HepG2 (cell line): ENCODE results near the gene SIK3. TPM values are rescaled to one million over a fixed set of nuclear protein-coding genes. Genes with fewer than 3 reads are reported as not detected.

ENCODE experiments used
- AKNA ChIP-seq: sonication (generic); formaldehyde crosslinking; IDR thresholded peaks from 2 replicates; pipeline ENCODE4 v1.4.0; 2020; ENCODE audit warnings: missing genetic modification reagents, borderline replicate concordance
- BHLHE40 ChIP-seq: IDR thresholded peaks from 2 replicates; pipeline ENCODE4 v1.6.1; 2011; ENCODE audit warnings: low read length, improper control_type of control experiment
- IRF9 ChIP-seq: sonication (generic); formaldehyde crosslinking; IDR thresholded peaks from 2 replicates; pipeline ENCODE4 v1.8.0; 2022; ENCODE audit warnings: missing genetic modification reagents, mild to moderate bottlenecking, borderline replicate concordance
- POLR2AphosphoS2 ChIP-seq: IDR thresholded peaks from 2 replicates; pipeline ENCODE4 v1.6.1; 2011; ENCODE audit warnings: low read depth, low read length, improper control_type of control experiment
- PRDM15 ChIP-seq: sonication (generic); formaldehyde crosslinking; IDR thresholded peaks from 2 replicates; pipeline ENCODE4 v1.4.0; 2020; ENCODE audit warnings: missing genetic modification reagents
- REST ChIP-seq, 2 experiments: IDR thresholded peaks; 2 replicates each; pipeline ENCODE4 v1.6.1; 2011 to 2012; ENCODE audit warnings: low read length in 2 of 2, borderline replicate concordance in 1 of 2, low read depth in 1 of 2, mild to moderate bottlenecking in 1 of 2, moderate library complexity in 1 of 2
- TBX3 ChIP-seq: fragments of 450-650 bp; IDR thresholded peaks from 2 replicates; pipeline ENCODE4 v1.6.1; 2017; ENCODE audit warnings: antibody characterized with exemption, mild to moderate bottlenecking, inconsistent platforms, borderline replicate concordance
- ZBTB8A ChIP-seq: sonication (generic); formaldehyde crosslinking; IDR thresholded peaks from 2 replicates; pipeline ENCODE4 v1.4.0; 2020; ENCODE audit warnings: mild to moderate bottlenecking, low read depth, missing genetic modification reagents, borderline replicate concordance
- ZNF431 ChIP-seq: sonication (generic); formaldehyde crosslinking; IDR thresholded peaks from 2 replicates; pipeline ENCODE4 v1.9.0; 2022; ENCODE audit warnings: missing genetic modification reagents, low read depth, mild to moderate bottlenecking, borderline replicate concordance
- ZNF780A ChIP-seq: sonication (generic); formaldehyde crosslinking; IDR thresholded peaks from 2 replicates; pipeline ENCODE4 v1.8.0; 2022; ENCODE audit warnings: mild to moderate bottlenecking, missing genetic modification reagents, moderate library complexity
- ZSCAN25 ChIP-seq: sonication (generic); formaldehyde crosslinking; IDR thresholded peaks from 2 replicates; pipeline ENCODE4 v1.8.0; 2022; ENCODE audit warnings: mild to moderate bottlenecking, missing genetic modification reagents
- polyA plus RNA-seq, 8 experiments: library from polyadenylated mRNA; depleted of rRNA in 3 of 8; stranded (reverse) in 7 of 8; unstranded in 1 of 8; fragments of >200 nt; fragmentation: Illumina TruSeq in 4 of 8; extraction: Trizol in 4 of 8; gene quantifications; 2 replicates each; pipeline versions ENCODE4 v1.2.1 to v1.2.3, GENCODE V29; 2011 to 2016; ENCODE audit warnings: low read depth in 4 of 8, missing spikeins in 1 of 8, mixed read lengths in 1 of 8; ENCODE audit not compliant: insufficient read depth in 1 of 8
- total RNA-seq, 5 experiments: library from RNA; depleted of rRNA; stranded (reverse); fragments of >200 nt; fragmentation: Illumina TruSeq; extraction: Trizol; gene quantifications; 2 replicates each; pipeline ENCODE4 v1.2.3, GENCODE V29; 2016; ENCODE audit warnings: low read depth in 1 of 5

Gene SIK3
- total and polyA plus RNA-seq, 2 of the 13 experiments (the other 11 are each of a cell fraction or from before 2014, with no cell fraction given), result 5.7 to 9.8 TPM

- TF ChIP-seq POLR2AphosphoS2 (no peak), ZNF431 (CRISPR knock-in tag) (peak; percentile 87; the same call in 1 of the 2 replicates), AKNA (no peak), ZBTB8A (CRISPR knock-in tag) (no peak), TBX3 (peak; percentile 34; the same call in 1 of the 2 replicates), REST (IDR thresholded peaks at IDR 0.05; ENCODE audit: borderline replicate concordance in 1 of 2, low read depth in 1 of 2, low read length in 2 of 2) (0 out of 4 replicates have a peak, but pooled peaks of 1 of the 2 experiments have one; percentile 51), IRF9 (CRISPR knock-in tag) (peak; percentile 14), PRDM15 (CRISPR knock-in tag) (0 out of 2 replicates have a peak, but pooled peaks have one; percentile 6), ZSCAN25 (CRISPR knock-in tag) (peak; percentile 98), BHLHE40 (no peak), ZNF780A (no peak; the same call in 1 of the 2 replicates)
Measured at GRCh38 chr11:116828632-116829524, 269.4 kb downstream of the SIK3 start (continued).
